Esophagus squamous epithelium (tissue), 4 donors: Measurements from ENCODE around the gene GOLGA1.

ENCODE experiments used
- CTCF ChIP-seq, 6 experiments: fragments of 450-650 bp in 4 of 6; fragments of 200-600 bp in 2 of 6; sonication (generic) in 2 of 6; IDR thresholded peaks; one replicate each; pipeline ENCODE4 v1.5.1; 2016 to 2019; ENCODE audit warnings: antibody characterized with exemption in 6 of 6, mild to moderate bottlenecking in 4 of 6, moderate library complexity in 4 of 6
- POLR2A ChIP-seq, 4 donors: fragments of 450-650 bp; IDR thresholded peaks; one replicate each; pipeline ENCODE4 v1.6.1; 2017; ENCODE audit warnings: antibody characterized with exemption in 4 of 4, mild to moderate bottlenecking in 4 of 4, moderate library complexity in 3 of 4

- TF ChIP-seq CTCF (IDR thresholded peaks at IDR 0.05) (no peak), POLR2A (IDR thresholded peaks at IDR 0.05) (no peak)
Measured at GRCh38 chr9:124858330-124859046, 82.4 kb downstream of the GOLGA1 start.
